ENCODE measurements around the gene TGM2.

DNA sequence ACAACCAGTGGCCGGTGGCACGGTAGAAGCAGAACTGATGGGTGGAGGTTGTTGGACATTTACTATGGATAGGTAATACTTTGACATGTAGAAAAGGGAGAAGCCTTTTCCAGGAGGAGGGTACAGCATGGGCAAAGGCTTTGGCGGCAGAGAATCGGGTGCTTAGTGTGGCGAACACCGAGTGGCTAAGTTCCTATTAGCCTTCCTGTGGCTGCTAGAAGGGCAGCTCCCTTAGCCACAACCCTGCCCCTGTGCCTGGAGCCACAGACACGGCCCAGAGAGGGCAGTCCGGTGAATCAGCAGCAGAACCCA is 37.9 kb upstream of the TGM2 start:
- TF ChIP-seq POLR2A (IDR thresholded peaks at IDR 0.05; ENCODE audit: extremely low read depth, insufficient read length) (no peak), MYC (IDR thresholded peaks at IDR 0.05; ENCODE audit: low read depth, low read length) (no peak)
- TF ChIP-seq, protein P1, sequence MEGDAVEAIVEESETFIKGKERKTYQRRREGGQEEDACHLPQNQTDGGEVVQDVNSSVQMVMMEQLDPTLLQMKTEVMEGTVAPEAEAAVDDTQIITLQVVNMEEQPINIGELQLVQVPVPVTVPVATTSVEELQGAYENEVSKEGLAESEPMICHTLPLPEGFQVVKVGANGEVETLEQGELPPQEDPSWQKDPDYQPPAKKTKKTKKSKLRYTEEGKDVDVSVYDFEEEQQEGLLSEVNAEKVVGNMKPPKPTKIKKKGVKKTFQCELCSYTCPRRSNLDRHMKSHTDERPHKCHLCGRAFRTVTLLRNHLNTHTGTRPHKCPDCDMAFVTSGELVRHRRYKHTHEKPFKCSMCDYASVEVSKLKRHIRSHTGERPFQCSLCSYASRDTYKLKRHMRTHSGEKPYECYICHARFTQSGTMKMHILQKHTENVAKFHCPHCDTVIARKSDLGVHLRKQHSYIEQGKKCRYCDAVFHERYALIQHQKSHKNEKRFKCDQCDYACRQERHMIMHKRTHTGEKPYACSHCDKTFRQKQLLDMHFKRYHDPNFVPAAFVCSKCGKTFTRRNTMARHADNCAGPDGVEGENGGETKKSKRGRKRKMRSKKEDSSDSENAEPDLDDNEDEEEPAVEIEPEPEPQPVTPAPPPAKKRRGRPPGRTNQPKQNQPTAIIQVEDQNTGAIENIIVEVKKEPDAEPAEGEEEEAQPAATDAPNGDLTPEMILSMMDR (IDR thresholded peaks at IDR 0.05; ENCODE audit: low read depth, low read length), result no peak
- TF ChIP-seq, protein P2, sequence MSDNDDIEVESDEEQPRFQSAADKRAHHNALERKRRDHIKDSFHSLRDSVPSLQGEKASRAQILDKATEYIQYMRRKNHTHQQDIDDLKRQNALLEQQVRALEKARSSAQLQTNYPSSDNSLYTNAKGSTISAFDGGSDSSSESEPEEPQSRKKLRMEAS (IDR thresholded peaks at IDR 0.05; ENCODE audit: low read depth, low read length), result no peak

Measured in NB4 (cell line).